CD4-positive, alpha-beta T cell treated with Interleukin-15 for 4 hours (primary cell): ENCODE results near the gene PRPF6.

Source experiments
- DNase-seq: peaks from one replicate; pipeline ENCODE4 v3.0.0-alpha.2; 2020; ENCODE audit warnings: low spot score

The PRPF6 gene

GRCh38 chr20:63980806-63981728 lies at the start of gene PRPF6:
Gene PRPF6, plus strand, starts transcription at chr20:63981132. Its CDS starts 114 bp downstream, at chr20:63981246.
- DNase-seq, result peak; percentile 94

- DNase-seq, result no peak
Observed at GRCh38 chr20:63931735-63932134, 49.2 kb upstream of the PRPF6 start.

DNA sequence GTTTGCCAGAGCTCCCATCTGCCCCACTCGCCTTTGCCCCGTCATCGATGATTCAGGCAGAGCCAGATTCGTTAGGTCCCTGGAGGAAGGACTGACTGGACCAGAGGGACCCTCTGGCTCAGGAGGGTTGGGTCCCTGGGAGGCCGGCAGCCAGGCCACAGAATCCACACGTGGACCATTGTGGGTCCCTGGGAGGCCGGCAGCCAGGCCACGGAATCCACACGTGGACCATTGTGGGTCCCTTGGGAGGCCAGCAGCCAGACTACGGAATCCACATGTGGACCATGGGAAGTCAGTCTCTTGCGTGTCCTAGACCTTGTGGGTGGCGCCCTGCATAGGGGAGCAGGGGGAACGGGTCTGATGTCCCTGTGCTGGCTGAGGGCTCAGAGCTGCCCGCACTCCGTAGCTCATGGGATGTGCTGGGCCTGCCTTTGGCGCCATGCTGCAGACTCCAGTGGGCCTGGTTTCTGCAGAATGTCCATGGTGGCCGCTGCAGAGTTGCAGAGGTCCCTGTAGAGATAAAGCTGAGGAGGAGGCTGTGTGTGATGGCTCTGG lies 48.2 kb upstream of the PRPF6 start:
- DNase-seq, result no peak

DNA sequence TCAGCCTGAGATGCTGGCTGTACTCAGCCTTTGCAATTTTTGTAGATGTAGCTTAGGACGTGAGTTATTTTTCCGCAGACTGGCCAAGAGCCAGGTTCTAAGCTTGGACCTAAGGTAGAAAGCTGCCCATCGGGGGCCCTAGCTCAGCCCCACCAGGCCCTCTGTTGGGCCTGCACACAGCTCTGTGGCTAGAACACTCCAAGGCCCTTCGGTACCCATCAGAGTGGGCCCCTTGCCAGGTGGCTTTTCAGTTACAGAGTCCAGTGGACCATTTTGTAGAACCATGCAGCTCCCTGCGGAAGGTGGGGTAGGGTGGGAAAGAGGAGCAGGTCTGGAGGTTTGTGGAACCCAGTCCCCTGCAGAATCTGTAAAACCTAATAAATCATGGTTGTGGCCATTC lies 47.3 kb upstream of the PRPF6 start:
- DNase-seq, result no peak

- DNase-seq, result no peak
Observed at GRCh38 chr20:63934271-63935068, 46.5 kb upstream of the PRPF6 start.

GRCh38 chr20:63935447-63935846 lies 45.5 kb upstream of the PRPF6 start:
- DNase-seq, result no peak

GRCh38 chr20:63937596-63937995 lies 43.3 kb upstream of the PRPF6 start:
- no peak for DNase-seq

GRCh38 chr20:63939061-63939935 lies 41.6 kb upstream of the PRPF6 start:
- no peak for DNase-seq

- DNase-seq, result no peak
Observed at GRCh38 chr20:63940071-63940471, 40.9 kb upstream of the PRPF6 start.

DNA sequence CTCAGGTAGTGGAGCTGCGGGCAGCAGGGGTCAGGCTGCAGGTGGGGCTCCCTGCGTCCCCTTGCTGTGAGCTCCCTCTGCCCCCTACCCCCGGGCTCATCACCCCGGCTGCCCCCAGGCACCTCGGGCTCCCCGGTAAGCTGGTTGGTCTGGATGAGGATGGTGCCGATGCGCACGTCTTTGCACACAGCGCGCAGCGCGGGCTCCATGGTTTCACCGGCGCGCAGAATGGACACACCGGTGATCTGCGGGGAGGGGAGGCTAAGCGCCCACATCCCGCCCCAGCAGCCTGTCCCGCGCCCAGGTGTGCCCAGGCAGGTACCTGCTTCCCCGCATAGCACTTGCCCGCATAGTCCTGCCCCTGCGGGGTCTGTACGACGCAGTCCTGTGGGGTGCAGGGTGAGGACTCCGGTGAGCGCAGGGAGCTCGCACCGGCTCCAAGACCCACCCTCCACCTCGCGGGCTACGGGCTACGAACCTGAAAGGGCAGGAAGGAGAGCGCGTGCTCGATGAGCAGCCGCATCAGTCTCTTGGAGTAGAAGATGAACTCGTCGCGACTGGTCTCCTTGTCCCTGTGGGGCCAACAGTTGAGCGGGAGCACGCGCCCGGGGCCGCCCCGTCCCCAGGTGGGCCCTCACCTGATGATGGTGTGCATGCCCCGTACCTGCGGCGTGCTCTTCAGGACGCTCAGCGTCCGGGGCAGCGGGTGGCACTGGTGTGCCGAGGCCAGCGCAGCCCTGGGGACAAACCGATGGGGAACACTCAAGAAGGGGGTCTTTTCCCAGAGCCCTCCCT lies 40.3 kb upstream of the PRPF6 start:
- no peak for DNase-seq

DNA sequence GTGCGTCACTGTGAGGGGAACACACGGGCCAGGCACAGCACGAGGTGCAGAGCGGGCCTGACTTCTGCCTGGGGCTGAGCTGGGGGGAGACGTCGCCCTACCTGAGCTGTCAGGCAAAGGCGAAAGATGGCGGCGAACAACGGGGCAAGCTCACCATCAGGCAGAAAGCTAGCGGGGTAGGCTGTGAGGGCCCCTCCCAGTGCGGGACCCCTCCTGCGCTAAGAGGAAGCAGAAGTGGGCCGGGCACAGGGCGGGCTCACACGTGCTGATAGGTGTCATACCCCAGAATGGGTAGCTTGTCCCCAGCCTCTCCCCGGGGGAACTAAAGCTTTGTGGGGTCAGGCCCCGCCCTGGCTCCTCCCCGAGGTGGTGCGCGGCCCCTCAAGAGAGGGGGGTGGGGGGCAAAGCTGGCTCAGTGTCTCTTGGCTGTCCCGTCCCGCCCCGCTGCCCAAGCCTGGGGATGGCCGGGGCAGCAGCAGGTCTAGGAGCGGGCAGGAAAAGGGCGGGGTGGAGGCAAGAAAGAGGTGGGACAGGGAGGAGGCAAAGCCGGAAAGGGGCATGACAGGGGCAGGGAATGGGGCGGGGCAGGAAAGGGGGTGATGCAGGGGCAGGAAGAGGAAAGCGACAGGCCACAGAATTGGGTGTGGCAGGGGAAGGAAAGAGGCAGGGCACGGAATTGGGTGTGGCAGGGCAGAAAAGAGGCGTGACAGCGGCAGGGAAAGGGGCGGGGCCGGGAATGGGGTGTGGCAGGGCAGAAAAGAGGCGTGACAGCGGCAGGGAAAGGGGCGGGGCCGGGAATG lies 39.5 kb upstream of the PRPF6 start:
- DNase-seq, result peak; percentile 73

- no peak for DNase-seq
Observed at GRCh38 chr20:63942250-63942951, 38.5 kb upstream of the PRPF6 start.

GRCh38 chr20:63942969-63943807 lies 37.7 kb upstream of the PRPF6 start:
- DNase-seq, result no peak

GRCh38 chr20:63943808-63944077 lies 37.2 kb upstream of the PRPF6 start:
- no peak for DNase-seq

- DNase-seq, result no peak
Observed at GRCh38 chr20:63944078-63944941, 36.6 kb upstream of the PRPF6 start.

GRCh38 chr20:63945031-63945658 lies 35.8 kb upstream of the PRPF6 start:
- DNase-seq, result no peak
